ELR (cell line): Measurements from ENCODE around the gene KRTAP4-16.
"Not testable (repeated sequence)": the region's sequence is repeated elsewhere in the genome, so short reads cannot be mapped to it uniquely, and the experiment has no call there.

Source experiments
- DNase-seq: peaks from one replicate; pipeline ENCODE4 v3.0.0-alpha.2; 2015; ENCODE audit warnings: low read depth

KRTAP4-16 gene

GRCh38 chr17:41073676-41074075 lies 28.3 kb downstream of the KRTAP4-16 start:
- DNase-seq = no peak

DNA sequence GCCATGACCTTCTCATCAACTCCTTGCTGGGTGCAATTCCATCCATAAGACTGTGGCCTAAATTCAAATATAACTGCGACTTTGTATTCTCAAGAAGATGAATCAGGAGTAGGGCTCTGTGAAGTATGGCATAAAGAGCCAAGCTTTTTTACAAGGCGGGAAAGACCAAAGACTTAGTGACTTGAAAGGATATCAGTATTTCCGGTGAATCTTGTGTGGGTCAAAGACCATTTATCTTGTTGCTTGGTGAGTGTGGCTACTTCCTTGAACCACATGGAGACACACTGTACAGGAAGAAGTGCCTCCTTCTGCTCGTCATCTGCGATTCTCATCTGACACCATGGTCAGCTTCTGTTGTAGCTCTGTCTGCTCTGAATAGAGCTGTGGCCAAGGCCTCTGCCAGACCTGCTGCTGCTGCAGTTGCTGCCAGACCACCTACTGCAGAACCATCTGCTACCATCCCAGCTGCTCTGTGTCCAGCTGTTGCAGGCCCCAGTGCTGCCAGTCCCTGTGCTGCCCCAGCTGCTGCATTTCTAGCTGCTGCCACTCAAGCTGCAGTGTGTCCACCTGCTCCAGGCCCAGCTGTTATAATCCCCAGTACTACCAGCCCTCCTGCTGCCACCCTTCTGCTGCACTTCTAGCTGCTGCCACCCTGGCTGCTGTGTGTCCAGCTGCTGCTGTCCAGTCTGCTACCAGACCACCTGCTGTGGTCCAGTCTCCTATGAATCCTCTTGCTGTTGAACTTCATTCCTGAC lies 30.2 kb downstream of the KRTAP4-16 start:
- no peak for DNase-seq

- DNase-seq = no peak
Observed at GRCh38 chr17:41069031-41069430, 33.0 kb downstream of the KRTAP4-16 start.

DNA sequence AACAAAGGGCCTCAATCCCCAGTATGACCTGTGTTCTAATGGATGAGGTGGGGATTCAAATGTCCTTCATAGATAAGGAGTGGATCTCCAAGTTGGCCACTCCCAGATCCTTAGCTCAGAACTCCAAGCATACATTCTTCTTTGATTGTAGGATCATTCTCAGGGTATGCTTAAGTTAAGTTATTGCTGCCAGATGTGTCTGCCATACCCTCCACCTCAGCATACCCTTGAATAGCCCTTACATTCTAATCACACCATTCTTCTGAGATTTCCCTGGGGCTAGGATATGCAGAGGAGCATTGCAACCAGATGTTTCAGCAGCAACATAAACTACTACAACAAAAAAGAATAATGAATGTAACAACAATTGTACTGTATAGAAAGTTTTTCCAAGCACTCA lies 34.7 kb downstream of the KRTAP4-16 start:
- no peak for DNase-seq

- peak; percentile 97 for DNase-seq
Observed at GRCh38 chr17:41065829-41066624, 36.0 kb downstream of the KRTAP4-16 start, which contains the start of gene KRTAP2-4. Gene KRTAP2-4, minus strand, starts transcription at chr17:41065879. Its CDS starts 34 bp downstream, at chr17:41065845.

- DNase-seq = not testable (repeated sequence)
Observed at GRCh38 chr17:41065016-41065689, 36.9 kb downstream of the KRTAP4-16 start.

GRCh38 chr17:41064301-41064700 lies 37.7 kb downstream of the KRTAP4-16 start:
- DNase-seq = no peak

GRCh38 chr17:41063449-41063848 lies 38.6 kb downstream of the KRTAP4-16 start:
- DNase-seq = no peak

GRCh38 chr17:41061964-41062363 lies 40.0 kb downstream of the KRTAP4-16 start:
- DNase-seq = peak; percentile 98

GRCh38 chr17:41060052-41060604 lies 41.9 kb downstream of the KRTAP4-16 start, which contains the start of gene KRTAP2-3:
Gene KRTAP2-3, minus strand, starts transcription at chr17:41060114. Its CDS starts 64 bp downstream, at chr17:41060050.
- peak; percentile 99 for DNase-seq

DNA sequence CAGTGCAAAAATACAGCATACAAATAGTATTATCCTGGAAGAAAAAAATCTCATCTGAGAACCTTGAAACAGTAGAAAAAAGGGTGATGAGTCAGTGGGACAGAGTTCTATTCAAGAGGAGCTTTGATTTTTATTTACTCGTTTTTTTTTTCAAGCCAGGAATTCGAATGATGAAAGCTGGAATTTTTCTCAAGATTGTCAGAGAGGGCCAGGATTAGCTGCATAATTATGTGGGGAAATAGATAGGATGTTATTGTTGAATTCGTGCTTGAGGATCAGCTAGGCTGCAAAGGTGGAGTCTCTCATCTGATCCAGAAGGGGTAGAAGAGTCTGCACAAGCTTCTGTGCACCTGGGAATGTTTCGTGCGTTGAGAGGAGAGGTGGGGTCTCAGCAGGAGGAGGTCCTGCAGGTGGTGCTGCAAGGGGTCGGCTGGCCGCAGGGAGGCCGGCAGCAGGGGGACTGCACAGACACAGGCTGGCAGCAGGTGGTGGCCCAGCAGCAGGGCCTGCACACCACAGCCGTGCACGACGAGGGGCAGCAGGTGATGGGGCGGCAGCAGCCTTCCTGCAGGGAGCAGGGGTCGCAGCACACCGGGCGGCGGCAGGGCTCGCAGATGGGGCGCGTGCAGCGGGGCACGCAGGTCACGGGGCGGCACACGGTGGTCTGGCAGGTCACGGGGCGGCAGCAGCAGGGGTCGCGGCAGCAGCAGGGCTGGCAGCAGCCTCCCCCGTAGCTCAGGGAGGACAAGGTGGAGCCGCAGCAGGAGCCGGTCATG lies 42.5 kb downstream of the KRTAP4-16 start:
- DNase-seq = peak; percentile 96

GRCh38 chr17:41058741-41059140 lies 43.3 kb downstream of the KRTAP4-16 start:
- DNase-seq = peak; percentile 91

- DNase-seq = no peak
Observed at GRCh38 chr17:41057547-41057946, 44.5 kb downstream of the KRTAP4-16 start.

DNA sequence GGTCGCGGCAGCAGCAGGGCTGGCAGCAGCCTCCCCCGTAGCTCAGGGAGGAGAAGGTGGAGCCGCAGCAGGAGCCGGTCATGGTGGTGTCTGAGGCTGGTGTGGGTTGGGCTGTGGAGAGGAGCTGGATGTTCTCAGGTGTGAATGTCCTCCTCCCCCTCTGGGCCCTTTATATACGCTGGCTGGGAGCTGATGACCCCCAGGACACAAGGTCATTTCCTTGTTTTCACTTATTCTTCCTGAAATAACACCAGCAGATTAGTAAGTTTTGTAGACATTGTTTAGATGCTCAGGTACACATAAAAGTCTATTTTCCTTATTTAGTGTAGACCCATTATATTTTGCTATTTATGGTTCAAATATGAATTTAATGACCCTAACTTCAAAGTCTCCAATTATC lies 46.9 kb downstream of the KRTAP4-16 start, which contains the start of gene KRTAP2-2:
TSS of gene KRTAP2-2 (minus strand) at position 101 of the 400 bp plus-strand sequence. CDS start at position 82, 19 bp downstream.
- DNase-seq = not testable (repeated sequence)

- not testable (repeated sequence) for DNase-seq
Observed at GRCh38 chr17:41054556-41054955, 47.5 kb downstream of the KRTAP4-16 start.

- no peak for DNase-seq
Observed at GRCh38 chr17:41054025-41054424, 48.0 kb downstream of the KRTAP4-16 start.

DNA sequence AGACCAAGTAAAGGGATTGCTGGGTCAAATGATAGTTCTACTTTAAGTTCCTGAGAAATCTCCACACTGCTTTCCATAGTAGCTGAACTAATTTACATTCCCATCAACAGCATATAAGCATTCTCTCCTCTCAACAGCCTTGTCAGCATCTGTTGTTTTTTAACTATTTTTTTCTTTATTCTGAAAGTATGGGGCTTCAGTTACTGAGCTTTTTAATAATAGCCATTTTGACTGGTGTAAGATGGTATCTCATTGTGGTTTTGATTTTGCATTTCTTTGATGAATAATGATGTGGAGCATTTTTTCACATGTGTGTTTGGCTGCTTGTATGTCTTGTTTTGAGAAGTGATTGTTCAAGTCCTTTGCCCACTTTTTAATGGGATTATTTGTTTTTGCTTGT lies 49.4 kb downstream of the KRTAP4-16 start:
- DNase-seq = peak; percentile 62
